HCT116 (cell line): ENCODE results near the gene TECPR1. TPM values are rescaled to one million over a fixed set of nuclear protein-coding genes. Genes with fewer than 3 reads are reported as not detected.

Experiments
- ATAC-seq: fragments of 200-7000 bp; cut with Tn5 transposase; 2 replicates; pipeline ENCODE4 v1.9.1; 2020; ENCODE audit warnings: mild to moderate bottlenecking, moderate library complexity
- BruUV-seq: library from RNA; stranded (reverse); fragments of 400-500 nt; replicated peaks from 2 replicates; lab custom pipeline; 2021; lab: Mats Ljungman, UMichigan
- CTCF ChIA-PET: fragments of 300-600 bp; sonication (Branson Sonifier 250); formaldehyde crosslinking; loops from one replicate; lab custom pipeline; 2021; ENCODE audit warnings: antibody characterized with exemption; lab: Charles Lee
- POLR2A ChIA-PET: fragments of 300-600, 350-600 bp; sonication (Branson Sonifier 250); formaldehyde crosslinking; loops from one replicate; lab custom pipeline; 2021; ENCODE audit warnings: antibody characterized with exemption; lab: Charles Lee
- RAD21 ChIA-PET, 2 experiments: fragments of 300-600 bp; sonication (Branson Sonifier 250); formaldehyde crosslinking; loops; one replicate each; lab custom pipeline; 2023; ENCODE audit warnings: low total read pairs in 2 of 2; ENCODE audit not compliant: uncharacterized antibody in 2 of 2, unreplicated experiment in 2 of 2, low non-redundant PET in 1 of 2; lab: Charles Lee
- DNase-seq: peaks from one replicate; pipeline ENCODE4 v3.0.0-alpha.2; 2010; ENCODE audit warnings: low read depth, low spot score
- H2AFZ ChIP-seq: fragments of 200-600 bp; shearing (Covaris generic), sonication (generic); 2 replicates; pipeline ENCODE4 v1.6.1; 2017; ENCODE audit warnings: low read depth, mixed run types, mixed read lengths, antibody characterized with exemption, low read length; ENCODE audit not compliant: poor library complexity, severe bottlenecking
- H3K27ac ChIP-seq: 2 replicates; pipeline ENCODE4 v1.5.1; 2012; ENCODE audit warnings: low read depth, low read length
- H3K27me3 ChIP-seq: fragments of 200-600 bp; sonication (generic); 2 replicates; pipeline ENCODE4 v1.6.1; 2016; ENCODE audit warnings: mixed run types, low read length, mixed read lengths; ENCODE audit not compliant: insufficient read depth
- H3K36me3 ChIP-seq, 2 experiments: fragments of 200-500 bp in 1 of 2; fragments of 200-600 bp in 1 of 2; sonication (Bioruptor generic) in 1 of 2; sonication (generic) in 1 of 2; 2 replicates each; pipeline versions ENCODE4 v1.5.1 to v1.6.1; 2014 to 2016; ENCODE audit warnings: low read length in 2 of 2, inconsistent platforms in 1 of 2, mixed read lengths in 1 of 2, mixed run types in 1 of 2; ENCODE audit not compliant: insufficient read depth in 2 of 2, control insufficient read depth in 1 of 2
- H3K4me1 ChIP-seq, 2 experiments: fragments of 200-600 bp in 1 of 2; sonication (generic) in 1 of 2; 2 replicates each; pipeline versions ENCODE4 v1.5.1 to v1.6.1; 2012 to 2017; ENCODE audit warnings: low read length in 2 of 2, inconsistent platforms in 1 of 2, mild to moderate bottlenecking in 1 of 2, mixed read lengths in 1 of 2, mixed run types in 1 of 2, moderate library complexity in 1 of 2; ENCODE audit not compliant: insufficient read depth in 2 of 2, control insufficient read depth in 1 of 2
- H3K4me2 ChIP-seq: fragments of 200-600 bp; sonication (generic); 2 replicates; pipeline ENCODE4 v1.6.1; 2017; ENCODE audit warnings: mixed run types, low read length, mixed read lengths
- H3K4me3 ChIP-seq, 2 experiments: fragments of 200-600 bp in 1 of 2; sonication (generic) in 1 of 2; replicated peaks in 1 of 2; 2 replicates each; pipeline ENCODE4 v1.5.1; 2011 to 2016; ENCODE audit warnings: low read length in 2 of 2, control low read depth in 1 of 2, low read depth in 1 of 2, mild to moderate bottlenecking in 1 of 2, mixed read lengths in 1 of 2, mixed run types in 1 of 2
- H3K79me2 ChIP-seq: fragments of 200-600 bp; sonication (generic); 2 replicates; pipeline ENCODE4 v1.6.1; 2017; ENCODE audit warnings: mild to moderate bottlenecking, mixed run types, low read length, moderate library complexity, mixed read lengths; ENCODE audit not compliant: insufficient read depth
- H3K9ac ChIP-seq: fragments of 200-600 bp; sonication (generic); 2 replicates; pipeline ENCODE4 v1.6.1; 2016; ENCODE audit warnings: low read length, mixed read lengths
- H3K9me2 ChIP-seq: fragments of 200-600 bp; sonication (generic), shearing (Covaris generic); 2 replicates; pipeline ENCODE4 v1.6.1; 2017; ENCODE audit warnings: mixed run types, mild to moderate bottlenecking, moderate library complexity; ENCODE audit not compliant: insufficient read depth
- H3K9me3 ChIP-seq, 2 experiments: fragments of 200-500 bp in 1 of 2; fragments of 200-600 bp in 1 of 2; sonication (Bioruptor generic) in 1 of 2; sonication (generic) in 1 of 2; 2 replicates each; pipeline ENCODE4 v1.6.1; 2014 to 2017; ENCODE audit warnings: low read length in 2 of 2, mixed read lengths in 2 of 2, inconsistent platforms in 1 of 2, low read depth in 1 of 2, mild to moderate bottlenecking in 1 of 2, mixed run types in 1 of 2, moderate library complexity in 1 of 2; ENCODE audit not compliant: control insufficient read depth in 1 of 2, insufficient read depth in 1 of 2
- H4K20me1 ChIP-seq: fragments of 200-600 bp; sonication (generic), shearing (Covaris generic); 2 replicates; pipeline ENCODE4 v1.6.1; 2017; ENCODE audit warnings: mixed run types, mild to moderate bottlenecking, moderate library complexity; ENCODE audit not compliant: insufficient read depth
- EZH2 ChIP-seq: fragments of 200-600 bp; sonication (generic); IDR thresholded peaks from 2 replicates; pipeline ENCODE4 v1.6.1; 2017; ENCODE audit warnings: antibody characterized with exemption, mixed run types
- MAX ChIP-seq: IDR thresholded peaks from 2 replicates; pipeline ENCODE4 v1.6.1; 2012
- POLR2AphosphoS5 ChIP-seq: IDR thresholded peaks from 2 replicates; pipeline ENCODE4 v1.6.1; 2011; ENCODE audit warnings: mild to moderate bottlenecking, low read depth, low read length, moderate library complexity
- SIN3A ChIP-seq: IDR thresholded peaks from 2 replicates; pipeline ENCODE4 v1.6.1; 2012; ENCODE audit warnings: low read depth
- SRF ChIP-seq: IDR thresholded peaks from 2 replicates; pipeline ENCODE4 v1.6.1; 2012; ENCODE audit warnings: low read depth
- YY1 ChIP-seq: IDR thresholded peaks from 2 replicates; pipeline ENCODE4 v1.6.1; 2011; ENCODE audit warnings: low read length, low read depth, moderate library complexity, mild to moderate bottlenecking; ENCODE audit not compliant: insufficient replicate concordance; ENCODE audit errors: extremely low read depth
- ZBTB33 ChIP-seq: IDR thresholded peaks from 2 replicates; pipeline ENCODE4 v1.6.1; 2011; ENCODE audit warnings: mild to moderate bottlenecking, low read length, moderate library complexity; ENCODE audit not compliant: insufficient replicate concordance; ENCODE audit errors: extremely low read depth
- ZFX ChIP-seq: fragments of 450-650 bp; IDR thresholded peaks from 2 replicates; pipeline ENCODE4 v1.6.1; 2017
- intact Hi-C: fragments of 100-400 bp; cut with micrococcal nuclease; formaldehyde crosslinking; loops from 2 replicates; pipeline ENCODE4 v1.10.0; 2022
- total RNA-seq: library from RNA; stranded (reverse); gene quantifications from one replicate; pipeline ENCODE4 v1.2.1, GENCODE V29; 2021; ENCODE audit not compliant: unreplicated experiment
- TF ChIP-seq, protein P1 (sequence below): IDR thresholded peaks from 2 replicates; pipeline ENCODE4 v1.6.1; 2012; ENCODE audit warnings: low read depth
- TF ChIP-seq, protein P2 (sequence below): IDR thresholded peaks from 2 replicates; pipeline ENCODE4 v1.6.1; 2012

The TECPR1 gene
- total RNA-seq, 1 experiment from 2014 or later: 19.9 TPM

- POLR2A ChIA-PET: no interaction called here
- Histone ChIP-seq H3K4me3 (no peak overlapping the region), H3K4me2 (no peak overlapping the region), H3K79me2 (peaks cover 7% of the 10 kb centered on the region; the same call in 1 of the 2 replicates), H3K9me3 (no peaks in the 10 kb centered on the region), H3K9me2 (no peaks in the 10 kb centered on the region), H3K27me3 (no peaks in the 10 kb centered on the region), H2AFZ (no peak overlapping the region)
- TF ChIP-seq SIN3A: no peak
- TF ChIP-seq, all 23 proteins: peak for 0
- H3K4me1 ChIP-seq: no peaks in the 10 kb centered on the region
- no peak overlapping the region for H3K27ac ChIP-seq
- RAD21 ChIA-PET: no interaction called here
- DNase-seq (no peak), ATAC-seq (no peak)
- BruUV-seq: no TSS peak
- CTCF ChIA-PET: no interaction called here
- intact Hi-C loops: no loop called here
- no peak overlapping the region for H3K9ac ChIP-seq
- H3K36me3 ChIP-seq: peaks cover 0 to 4% of the 10 kb centered on the region in 2 experiments; a peak in 1 of 4 replicates
- no peaks in the 10 kb centered on the region for H4K20me1 ChIP-seq
These were observed 55.1 kb downstream of the TECPR1 start for GRCh38 chr7:98196706-98197605.

- Histone ChIP-seq H2AFZ (no peak overlapping the region), H3K4me1 (no peaks in the 10 kb centered on the region), H3K27ac (no peak overlapping the region), H3K9me3 (no peaks in the 10 kb centered on the region), H3K27me3 (no peaks in the 10 kb centered on the region), H3K4me3 (no peak overlapping the region), H3K79me2 (peaks cover 4% of the 10 kb centered on the region; the same call in 1 of the 2 replicates), H3K36me3 (peaks cover 0 to 4% of the 10 kb centered on the region in 2 experiments; a peak in 1 of 4 replicates), H3K4me2 (no peak overlapping the region), H4K20me1 (no peaks in the 10 kb centered on the region), H3K9me2 (no peaks in the 10 kb centered on the region), H3K9ac (no peak overlapping the region)
- BruUV-seq: no TSS peak
- ChIA-PET CTCF (no interaction called here), POLR2A (no interaction called here), RAD21 (no interaction called here)
- intact Hi-C loops: no loop called here
- DNase-seq: no peak
- ATAC-seq: no peak
- TF ChIP-seq SIN3A (no peak), SRF (no peak), YY1 (no peak), MAX (no peak), ZBTB33 (no peak), POLR2AphosphoS5 (no peak), ZFX (no peak), EZH2 (no peak)
- TF ChIP-seq, protein P1, sequence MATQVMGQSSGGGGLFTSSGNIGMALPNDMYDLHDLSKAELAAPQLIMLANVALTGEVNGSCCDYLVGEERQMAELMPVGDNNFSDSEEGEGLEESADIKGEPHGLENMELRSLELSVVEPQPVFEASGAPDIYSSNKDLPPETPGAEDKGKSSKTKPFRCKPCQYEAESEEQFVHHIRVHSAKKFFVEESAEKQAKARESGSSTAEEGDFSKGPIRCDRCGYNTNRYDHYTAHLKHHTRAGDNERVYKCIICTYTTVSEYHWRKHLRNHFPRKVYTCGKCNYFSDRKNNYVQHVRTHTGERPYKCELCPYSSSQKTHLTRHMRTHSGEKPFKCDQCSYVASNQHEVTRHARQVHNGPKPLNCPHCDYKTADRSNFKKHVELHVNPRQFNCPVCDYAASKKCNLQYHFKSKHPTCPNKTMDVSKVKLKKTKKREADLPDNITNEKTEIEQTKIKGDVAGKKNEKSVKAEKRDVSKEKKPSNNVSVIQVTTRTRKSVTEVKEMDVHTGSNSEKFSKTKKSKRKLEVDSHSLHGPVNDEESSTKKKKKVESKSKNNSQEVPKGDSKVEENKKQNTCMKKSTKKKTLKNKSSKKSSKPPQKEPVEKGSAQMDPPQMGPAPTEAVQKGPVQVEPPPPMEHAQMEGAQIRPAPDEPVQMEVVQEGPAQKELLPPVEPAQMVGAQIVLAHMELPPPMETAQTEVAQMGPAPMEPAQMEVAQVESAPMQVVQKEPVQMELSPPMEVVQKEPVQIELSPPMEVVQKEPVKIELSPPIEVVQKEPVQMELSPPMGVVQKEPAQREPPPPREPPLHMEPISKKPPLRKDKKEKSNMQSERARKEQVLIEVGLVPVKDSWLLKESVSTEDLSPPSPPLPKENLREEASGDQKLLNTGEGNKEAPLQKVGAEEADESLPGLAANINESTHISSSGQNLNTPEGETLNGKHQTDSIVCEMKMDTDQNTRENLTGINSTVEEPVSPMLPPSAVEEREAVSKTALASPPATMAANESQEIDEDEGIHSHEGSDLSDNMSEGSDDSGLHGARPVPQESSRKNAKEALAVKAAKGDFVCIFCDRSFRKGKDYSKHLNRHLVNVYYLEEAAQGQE: no peak
- TF ChIP-seq, protein P2, sequence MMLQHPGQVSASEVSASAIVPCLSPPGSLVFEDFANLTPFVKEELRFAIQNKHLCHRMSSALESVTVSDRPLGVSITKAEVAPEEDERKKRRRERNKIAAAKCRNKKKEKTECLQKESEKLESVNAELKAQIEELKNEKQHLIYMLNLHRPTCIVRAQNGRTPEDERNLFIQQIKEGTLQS: no peak
These were observed 57.2 kb downstream of the TECPR1 start for GRCh38 chr7:98194672-98195457.
